Activated CD8-positive, alpha-beta memory T cell treated with anti-CD3 and anti-CD28 coated beads, Interleukin-2, amount 50 U/mL, for 1 hour (primary cell): ENCODE data around the gene CAPN11.

ENCODE experiments used
- DNase-seq: peaks from one replicate; pipeline ENCODE4 v3.0.0-alpha.2; 2020; ENCODE audit errors: extremely low read depth

The CAPN11 gene

DNA sequence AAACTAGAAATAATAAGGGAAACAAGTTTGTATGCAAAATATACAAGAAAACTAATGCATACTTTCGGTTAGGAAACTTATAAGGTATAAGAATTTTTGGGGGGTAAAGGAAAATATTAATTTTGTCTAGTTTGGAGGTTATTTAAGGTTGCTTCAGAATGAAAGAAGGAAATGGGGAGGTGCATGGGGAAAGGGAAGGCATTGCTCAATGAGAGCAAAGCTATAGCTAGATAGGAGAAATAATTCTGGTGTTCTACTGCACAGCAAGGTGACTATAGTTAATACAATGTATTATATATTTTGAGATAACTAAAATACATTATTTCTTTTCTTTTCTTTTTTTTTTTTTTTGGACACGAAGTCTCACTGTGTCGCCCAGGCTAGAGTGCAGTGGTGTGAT is 52.7 kb downstream of the CAPN11 start:
- DNase-seq, result no peak

DNA sequence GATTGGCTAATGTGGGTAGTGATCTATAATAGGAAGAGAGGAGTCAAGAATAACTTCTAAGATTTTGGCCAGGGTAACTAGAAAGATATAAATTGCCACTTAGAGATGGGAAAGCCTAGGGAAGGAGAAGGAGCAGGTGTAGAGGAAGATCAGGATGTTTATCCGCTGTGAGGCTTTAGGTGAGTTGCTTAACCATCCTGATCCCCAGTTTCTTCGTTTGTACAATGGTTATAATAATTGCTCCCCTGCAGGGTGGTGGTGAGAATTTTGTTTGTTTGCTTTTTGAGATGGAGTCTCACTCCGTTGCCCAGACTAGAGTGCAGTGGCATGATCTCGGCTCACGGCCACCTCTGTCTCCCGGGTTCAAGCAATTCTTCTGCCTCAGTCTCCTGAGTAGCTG is 55.7 kb downstream of the CAPN11 start:
- no peak for DNase-seq

DNA sequence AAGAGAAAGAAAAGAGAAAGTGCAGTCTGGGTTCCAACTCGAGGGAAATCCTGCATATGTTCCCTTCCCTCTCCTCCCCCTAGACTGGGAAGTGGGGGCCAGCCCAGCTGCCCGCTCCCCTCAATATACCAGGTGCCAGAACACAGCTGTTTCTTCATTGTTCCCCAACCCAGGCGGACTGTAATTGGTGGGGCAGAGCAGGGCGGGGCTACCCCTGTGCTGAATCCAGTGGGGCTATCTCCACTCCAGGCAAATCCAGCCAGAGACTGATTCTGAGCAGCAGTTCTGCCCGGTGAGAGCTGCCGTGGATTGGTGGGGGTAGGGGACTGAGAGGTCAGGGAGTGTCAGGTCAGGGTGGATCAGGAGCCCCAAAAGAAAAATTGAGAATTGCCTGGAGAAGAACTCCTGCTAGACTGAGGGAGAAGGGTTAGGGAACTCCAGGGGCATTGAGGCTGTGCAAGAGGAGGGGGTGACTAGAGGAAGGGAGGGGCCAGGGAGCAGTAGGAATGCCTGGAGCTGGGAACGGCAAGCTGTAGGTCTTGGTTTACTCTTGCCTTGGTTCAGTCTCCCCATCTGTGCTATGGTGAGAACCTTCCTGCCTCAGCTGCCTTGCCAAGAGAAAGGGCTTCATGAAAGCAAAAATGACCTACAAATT is 58.2 kb downstream of the CAPN11 start, which contains the start of gene MYMX:
TSS of gene MYMX (plus strand) at position 250 of the 655 bp plus-strand sequence. CDS start 546 bp downstream, outside the sequence.
- no peak for DNase-seq

DNA sequence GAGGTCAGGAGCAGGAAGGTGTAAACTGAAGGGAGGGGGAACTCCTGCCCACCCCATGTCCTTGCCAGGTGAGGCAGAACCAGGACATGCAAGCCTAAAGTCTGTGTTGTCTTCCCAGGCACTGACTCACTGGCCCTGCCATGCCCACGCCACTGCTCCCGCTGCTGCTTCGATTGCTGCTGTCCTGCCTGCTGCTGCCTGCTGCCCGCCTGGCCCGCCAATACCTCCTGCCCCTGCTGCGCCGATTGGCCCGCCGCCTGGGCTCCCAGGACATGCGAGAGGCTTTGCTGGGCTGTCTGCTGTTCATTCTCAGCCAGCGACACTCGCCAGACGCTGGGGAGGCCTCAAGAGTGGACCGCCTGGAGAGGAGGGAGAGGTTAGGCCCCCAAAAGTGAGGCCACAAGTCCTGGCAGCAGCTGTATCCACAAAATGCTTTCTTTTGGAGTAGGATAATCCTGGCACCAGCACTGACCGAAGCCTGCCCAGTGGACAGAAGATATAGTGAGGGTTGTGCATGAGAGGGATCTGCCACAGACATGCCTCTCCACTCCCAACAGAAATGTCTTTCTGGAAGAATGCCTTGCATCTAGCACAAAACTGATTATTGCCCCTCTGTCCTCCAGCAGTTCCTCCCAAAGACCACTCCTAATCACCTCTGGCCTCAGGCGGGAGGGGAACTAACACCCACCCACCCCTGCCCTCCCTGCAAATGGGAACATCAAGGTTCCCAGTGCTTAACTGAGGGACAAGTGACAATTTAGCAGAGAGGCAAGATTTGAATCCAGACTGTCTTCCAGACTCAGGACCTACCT is 58.9 kb downstream of the CAPN11 start:
- no peak for DNase-seq

DNA sequence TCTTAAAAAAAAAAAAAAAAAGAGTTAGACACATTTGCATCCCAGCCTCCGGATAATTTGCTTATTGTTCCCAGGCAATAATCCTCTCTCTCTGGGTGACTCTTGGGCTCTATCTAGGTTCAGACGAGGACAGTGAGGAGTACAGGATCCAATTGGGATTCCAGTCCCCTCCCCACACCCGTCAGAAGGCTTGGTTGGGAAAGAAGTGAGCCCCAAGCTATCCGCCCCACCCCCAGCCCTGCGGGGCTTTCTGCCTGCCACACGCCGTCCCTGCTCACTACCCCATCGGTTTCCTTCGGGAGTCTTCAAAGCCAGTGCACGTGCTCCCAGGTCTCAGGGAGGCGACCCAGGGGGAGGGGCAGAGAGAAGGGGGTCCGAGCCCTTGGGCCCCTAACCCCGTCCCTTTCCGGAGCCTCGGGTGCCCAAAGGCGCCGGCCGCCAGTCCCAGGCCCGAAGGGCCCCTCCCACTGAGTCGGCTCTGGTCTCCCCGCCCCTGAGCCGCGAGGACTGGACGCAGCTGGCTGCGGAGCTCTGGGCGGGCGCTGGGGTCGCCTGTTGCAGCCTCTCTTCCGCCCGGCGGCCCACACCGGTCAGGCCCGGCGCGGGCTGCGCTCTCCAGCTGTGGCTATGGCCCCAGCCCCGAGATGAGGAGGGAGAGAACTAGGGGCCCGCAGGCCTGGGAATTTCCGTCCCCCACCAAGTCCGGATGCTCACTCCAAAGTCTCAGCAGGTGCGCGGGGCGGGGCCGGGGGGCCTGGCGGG is 60.6 kb downstream of the CAPN11 start:
- no peak for DNase-seq

DNA sequence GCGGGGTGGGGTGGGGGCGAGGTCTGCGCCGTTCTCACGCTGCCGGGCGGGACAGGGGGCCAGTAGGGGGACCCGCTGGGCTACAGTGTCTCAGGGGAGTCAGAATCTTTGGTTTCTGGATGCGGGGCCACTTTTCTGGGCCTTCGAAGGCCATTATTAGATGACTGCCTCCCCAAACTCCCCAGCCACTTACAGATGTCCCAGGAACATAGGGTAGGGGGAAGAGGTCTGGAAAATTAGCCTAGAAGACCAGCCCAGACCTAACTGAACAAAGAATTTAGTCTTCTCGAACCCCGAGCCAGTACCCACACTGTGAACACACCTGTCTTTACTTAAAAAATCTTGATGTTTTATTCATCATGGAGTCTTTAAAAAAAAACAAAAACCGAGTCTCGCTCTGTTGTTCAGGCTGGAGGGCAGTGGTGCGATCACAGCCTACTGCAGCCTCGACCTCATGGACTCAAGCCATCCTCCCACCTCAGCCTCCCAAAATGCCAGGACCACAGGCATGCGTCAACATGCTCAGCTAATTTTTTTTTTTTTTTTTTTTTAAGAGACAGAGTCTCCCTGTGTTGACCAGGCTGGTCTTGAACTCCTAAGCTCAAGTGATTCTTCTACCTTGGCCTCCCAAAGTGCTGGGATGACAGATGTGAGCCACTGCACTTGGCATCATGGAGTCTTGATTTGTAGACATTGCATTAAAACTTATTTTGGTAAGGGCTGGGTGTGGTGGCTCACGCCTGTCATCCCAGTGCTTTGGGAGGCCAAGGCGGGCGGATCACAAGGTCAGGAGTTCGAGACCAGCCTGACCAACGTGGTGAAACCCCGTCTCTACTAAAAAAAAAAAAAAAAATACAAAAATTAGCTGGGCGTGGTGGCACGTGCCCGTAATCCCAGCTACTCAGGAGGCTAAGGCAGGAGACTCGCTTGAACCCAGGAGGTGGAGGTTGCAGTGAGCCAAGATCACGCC is 61.5 kb downstream of the CAPN11 start:
- no peak for DNase-seq

DNA sequence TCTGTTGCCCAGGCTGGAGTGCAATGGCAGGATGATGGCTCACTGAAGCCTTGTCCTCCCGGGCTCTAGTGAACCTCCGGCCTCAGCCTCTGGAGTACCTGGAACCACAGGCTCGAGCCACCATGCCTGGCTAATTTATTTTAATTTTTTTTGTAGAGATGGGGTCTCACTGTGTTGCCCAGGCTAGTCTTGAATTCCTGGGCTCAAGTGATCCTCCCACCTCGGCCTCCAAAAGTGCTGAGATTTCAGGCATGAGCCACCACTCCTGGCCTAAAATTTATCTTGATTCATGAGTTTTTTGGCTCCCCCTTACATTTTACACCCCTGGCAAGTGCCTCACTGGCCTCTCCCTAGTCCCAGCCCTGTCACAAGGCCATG is 62.3 kb downstream of the CAPN11 start:
- no peak for DNase-seq

DNA sequence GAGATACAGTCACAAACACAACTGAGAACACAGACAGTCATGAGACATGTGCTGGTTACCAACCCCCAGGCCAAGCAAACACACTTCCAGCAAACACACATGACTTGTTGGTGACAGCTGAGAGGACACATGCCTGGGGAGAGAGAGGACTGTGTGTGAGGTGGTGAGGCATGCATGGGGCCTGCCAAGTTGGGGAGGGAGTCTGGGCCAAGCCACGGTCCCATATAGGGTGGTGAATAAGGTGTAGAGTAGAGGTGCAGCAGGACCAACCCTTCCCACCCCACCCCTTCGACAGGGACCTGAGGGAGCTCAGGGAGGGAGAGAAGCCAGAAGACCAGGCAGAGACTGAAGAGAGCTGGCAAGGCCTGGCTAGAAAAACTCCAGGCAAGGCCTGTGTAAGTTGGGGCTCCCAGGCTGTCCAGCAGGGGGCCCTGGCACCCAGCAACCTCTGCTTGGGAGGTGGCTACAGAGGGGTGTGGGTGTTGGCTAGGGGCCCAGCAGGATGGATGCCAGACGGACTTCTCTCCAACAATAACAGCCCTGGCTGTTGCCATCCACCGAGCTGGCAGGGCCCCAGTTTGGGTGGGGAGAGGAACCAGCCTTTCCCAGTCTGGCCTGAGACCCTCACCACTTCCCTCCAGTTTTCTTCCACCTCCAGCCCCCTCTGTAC is 62.8 kb downstream of the CAPN11 start:
- no peak for DNase-seq

DNA sequence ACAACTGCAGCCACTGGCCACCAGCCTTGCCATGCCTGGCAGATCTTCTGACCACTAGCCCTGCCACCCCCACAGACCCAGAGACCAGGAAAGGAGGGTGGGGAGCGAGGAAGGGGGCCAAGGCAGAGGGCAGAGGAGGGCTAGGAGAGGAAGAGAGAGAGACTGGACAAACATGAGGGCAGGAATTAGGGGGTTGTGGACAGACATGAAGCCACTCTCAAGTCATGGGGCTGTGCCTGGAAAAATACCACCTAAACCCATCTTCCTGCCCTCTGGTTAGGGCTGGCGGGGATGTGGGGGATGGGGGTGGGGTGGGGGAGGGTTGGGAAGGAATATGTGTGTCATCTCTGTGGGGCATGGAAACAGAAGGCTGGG is 63.3 kb downstream of the CAPN11 start:
- no peak for DNase-seq

DNA sequence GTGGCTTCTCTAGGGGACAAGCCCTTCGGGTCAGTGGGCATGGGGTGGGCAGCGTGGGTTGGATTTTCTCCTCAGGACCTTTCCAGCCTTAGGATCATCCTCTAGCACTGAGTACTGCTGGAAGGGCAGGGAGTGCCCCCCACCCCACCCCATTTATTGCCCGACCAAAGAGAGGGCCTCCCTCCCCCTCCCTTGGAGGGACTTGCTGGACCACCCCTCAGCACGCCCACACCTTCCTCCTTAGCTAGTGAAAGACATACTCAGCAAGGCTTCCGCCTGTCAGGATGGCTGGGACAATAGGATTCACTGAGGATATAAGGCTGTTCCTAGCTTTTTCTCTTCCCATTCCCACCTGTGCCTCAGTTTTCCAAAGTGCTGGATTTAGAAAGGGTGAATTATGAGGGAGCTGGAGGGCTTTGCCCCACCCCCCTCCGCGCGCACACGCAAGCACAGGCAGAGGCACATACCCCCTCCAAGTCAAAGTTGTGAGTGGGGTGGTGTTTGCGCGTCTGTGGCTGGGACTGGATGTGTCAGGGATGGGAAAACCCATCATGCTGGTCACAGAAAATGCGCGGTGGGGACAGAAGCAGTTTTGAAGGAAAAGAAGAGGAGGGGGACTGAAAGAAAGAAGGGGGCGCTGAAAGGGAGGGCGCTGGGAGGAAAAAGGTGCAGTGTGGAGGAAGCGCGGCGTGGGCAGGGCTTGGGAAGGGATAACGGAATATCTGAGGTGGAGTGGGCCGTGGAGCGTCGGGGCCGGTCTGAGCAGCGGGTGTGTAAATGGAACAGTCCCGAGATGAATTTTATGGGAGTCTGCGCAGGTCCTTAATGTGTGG is 64.1 kb downstream of the CAPN11 start:
- DNase-seq, result no peak

DNA sequence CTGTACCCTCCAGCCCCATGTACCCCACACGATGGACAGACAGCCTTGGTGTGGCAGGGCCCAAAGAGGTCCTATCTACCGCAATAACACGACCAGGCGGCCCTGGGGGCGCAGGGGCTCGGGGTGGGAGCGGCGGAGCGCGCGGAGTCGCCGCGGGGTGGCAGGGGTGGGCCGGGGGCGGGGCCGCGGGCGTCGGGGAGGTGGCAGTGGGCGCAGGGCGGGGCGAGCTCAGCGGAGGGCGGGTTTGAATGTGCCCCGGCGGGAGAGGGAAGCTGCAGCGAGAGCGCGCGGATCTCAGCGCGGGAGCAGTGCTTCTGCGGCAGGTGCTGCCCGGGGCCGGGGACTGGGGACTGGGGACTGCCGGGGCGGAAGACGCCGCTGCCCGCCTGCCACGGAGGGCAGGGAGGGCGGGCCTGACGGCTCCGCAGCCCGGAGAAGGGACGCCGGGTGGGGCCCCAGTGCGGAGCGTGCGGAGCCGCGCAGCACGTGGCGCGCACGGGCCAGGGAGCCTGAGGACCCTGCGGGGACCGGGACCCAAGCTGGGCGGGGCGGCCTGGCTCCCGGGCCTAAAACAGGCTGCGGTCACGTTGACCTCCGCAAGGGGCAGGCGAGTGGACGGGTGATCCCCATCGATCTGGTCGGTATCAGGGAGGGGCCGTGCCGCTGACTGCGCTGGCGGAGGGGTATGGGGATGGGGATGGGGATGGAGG is 64.9 kb downstream of the CAPN11 start, which contains the start of gene SLC29A1:
TSS of gene SLC29A1 (plus strand) at position 277 of the 710 bp plus-strand sequence. CDS start 3,719 bp downstream, outside the sequence.
- peak; percentile 35 for DNase-seq

DNA sequence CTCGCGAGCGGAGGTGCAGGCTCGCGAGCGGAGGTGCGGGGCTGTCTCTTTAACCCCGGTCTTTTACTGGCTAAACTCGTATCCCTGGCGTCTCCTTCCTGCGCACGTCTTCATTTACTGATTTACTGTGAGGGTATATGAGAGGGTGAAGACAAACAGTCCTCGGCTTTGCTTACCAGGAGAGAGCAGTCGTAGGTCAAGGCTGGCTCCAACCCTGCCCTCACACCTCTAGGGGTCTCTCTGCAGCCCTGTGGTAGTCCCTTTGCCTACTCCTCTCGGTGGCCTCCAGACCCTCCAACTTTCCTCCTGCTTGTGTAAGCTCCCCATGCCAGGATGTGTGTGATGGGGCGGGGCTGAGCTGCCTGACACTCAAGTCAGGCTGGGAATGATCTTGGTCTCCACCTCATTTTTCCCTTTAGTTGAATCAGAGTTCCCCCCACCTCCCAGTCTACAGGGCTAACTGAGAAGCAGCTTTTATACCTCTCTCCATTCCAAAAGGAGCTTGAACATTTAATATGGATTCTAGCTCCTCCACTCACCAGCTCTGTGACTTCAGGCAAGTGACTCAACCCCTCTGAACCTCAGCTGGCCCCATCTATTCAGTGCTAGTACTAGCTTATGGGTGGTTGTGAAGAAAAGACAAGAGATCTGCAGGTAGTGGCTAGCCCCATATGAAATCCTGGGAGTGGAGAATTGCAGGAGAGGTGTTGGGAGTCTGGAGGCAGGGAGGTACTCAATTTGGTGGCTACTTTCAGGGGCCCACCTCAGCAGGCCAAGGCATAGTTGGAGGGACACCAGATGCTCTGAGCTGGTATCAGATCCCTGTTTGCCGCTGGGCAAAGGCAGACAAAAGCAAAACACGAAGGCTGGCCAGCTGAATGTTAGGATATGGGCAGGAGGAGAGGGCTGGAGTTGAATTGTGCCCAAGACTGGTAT is 65.7 kb downstream of the CAPN11 start:
- no peak for DNase-seq

DNA sequence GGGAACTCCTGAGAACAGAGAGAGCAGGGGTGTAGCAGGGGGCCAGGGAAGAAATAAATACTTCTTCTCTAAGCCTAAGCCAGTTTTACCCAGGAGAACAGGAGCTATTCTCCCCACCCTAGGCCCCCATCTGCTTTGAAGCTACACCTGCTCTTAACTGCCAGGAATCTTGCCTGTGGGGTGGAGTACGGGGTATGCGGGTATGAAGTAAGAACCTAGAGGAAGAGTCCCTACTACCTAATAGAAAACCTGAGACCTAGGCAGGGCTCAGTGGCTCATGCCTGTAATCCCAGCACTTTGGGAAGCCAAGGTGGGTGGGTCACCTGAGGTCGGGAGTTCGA is 66.3 kb downstream of the CAPN11 start:
- no peak for DNase-seq

DNA sequence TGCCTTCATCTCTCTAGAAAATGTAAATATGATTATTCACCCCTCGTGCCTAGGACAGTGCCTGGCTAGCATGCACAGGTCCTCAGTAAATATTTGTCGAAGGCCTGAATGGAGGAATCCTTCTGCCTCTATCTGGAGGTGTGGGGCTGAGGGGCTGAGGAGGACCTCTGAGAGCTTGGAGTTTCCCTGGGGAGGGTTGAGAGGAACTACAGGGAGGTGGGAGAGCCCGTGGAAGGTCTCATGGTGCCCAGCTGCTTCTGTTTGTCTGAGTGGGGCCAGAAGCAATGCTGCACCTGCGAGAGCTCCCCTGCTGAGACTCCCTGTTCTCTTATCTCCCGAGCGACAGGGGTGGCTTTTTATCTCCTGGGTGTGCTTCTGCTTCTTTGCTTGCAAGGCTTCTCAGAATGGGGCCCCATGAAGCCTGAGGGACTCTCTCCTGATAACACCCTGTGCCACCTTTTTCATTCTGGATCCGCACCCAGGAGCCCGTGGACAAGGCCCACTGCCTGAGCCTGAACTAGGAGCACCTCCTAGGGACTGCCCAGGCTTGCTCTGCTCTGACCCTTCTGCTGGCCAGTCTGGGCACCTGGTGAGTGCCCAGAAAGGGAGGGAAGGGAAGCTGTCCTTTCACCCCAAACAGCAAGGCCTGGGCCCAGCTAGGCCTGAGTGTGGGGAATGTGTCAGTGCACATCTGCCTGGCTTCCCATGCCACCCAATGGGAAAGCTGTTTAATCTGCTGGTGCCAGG is 67.1 kb downstream of the CAPN11 start:
- DNase-seq, result no peak

DNA sequence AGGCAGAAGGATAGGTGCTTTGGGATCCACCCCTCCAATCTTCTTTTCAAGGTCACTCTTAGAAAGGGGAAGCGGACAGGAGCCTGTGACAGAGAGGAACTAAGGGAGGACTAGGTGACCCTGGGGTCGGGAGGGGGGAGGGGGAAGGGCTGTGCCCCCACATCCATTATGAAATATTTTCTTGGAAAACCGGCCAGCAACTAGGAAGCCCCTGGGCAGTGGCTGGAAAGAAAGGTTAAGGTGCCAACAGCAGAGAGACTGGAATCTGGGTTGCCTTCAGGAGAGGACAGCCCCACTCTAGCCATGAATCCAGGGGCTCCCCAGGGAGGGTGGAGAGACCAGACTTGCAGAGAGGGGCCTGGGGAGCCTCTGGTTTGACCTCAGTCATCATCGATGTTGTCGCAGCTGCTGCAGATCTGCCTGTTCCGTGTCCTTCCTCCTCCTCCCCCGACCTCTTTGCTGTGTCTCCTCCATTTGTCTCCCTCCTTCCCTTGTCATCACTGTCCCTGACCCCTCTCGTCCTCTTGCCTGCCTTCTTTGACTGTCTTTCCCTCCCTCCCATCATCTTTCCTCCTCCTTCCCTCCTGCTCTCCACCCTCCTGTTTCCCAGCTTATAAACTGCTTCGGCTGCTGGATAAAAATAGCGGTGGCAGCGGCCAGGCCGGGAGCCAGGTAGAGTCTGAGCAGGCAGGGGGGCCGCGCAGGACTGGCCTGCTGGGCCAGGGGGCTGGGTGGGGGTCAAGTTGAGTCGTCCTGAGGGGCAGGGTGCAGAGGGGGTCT is 67.9 kb downstream of the CAPN11 start:
- DNase-seq, result no peak

DNA sequence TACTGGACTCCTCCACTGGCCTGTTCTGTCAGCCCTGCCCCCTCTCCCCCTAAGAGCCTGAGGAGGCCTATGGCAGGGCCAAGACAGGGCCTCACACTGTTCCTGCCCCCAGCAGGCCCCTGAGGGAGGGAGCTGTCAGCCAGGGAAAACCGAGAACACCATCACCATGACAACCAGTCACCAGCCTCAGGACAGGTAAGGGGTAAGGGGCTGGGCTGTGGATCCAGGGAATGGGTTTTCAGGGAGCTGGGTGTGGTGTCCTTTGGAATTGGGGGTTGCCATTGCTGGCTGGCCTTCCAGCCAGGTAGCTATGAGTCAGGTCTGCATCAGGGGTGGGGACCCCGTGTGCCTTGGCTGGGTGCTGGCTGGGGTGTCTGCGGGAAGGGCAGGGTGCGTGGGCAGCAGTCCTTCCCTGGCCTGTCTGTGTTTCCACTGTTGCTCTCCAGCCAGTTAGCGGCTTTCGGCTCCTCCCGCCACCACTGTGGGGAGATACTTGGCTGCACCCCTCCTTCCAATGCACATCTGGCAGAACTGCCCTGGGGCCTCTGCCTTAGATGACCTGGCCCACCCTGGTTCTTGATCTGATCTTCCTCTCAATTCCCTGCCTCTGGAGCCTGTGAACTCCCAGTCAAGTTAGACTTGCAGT is 68.7 kb downstream of the CAPN11 start:
- DNase-seq, result no peak
